Stimulated activated naive CD4-positive, alpha-beta T cell (primary cell): ENCODE data around the gene DCAF8L2.
"Not testable (repeated sequence)": the region's sequence is repeated elsewhere in the genome, so short reads cannot be mapped to it uniquely, and the experiment has no call there.

Experiments
- DNase-seq, 6 experiments: peaks; one replicate each; lab custom pipeline; 2025; lab: John Stamatoyannopoulos, UW

DCAF8L2 gene

GRCh38 chrX:27679281-27679680 lies 89.1 kb downstream of the DCAF8L2 start:
- no peak for DNase-seq

GRCh38 chrX:27680726-27681125 lies 90.6 kb downstream of the DCAF8L2 start:
- no peak for DNase-seq

- DNase-seq = peak in 1 of 6 experiments; percentile 0
These were observed 93.5 kb downstream of the DCAF8L2 start for GRCh38 chrX:27683566-27684208.

- DNase-seq = no peak
These were observed 104.5 kb downstream of the DCAF8L2 start for GRCh38 chrX:27694667-27695066.

- DNase-seq = no peak
These were observed 116.4 kb downstream of the DCAF8L2 start for GRCh38 chrX:27706526-27706925.

- no peak for DNase-seq
These were observed 125.5 kb downstream of the DCAF8L2 start for GRCh38 chrX:27715610-27716009.

- no peak for DNase-seq
These were observed 138.1 kb downstream of the DCAF8L2 start for GRCh38 chrX:27728291-27728690.

GRCh38 chrX:27731962-27732361 lies 141.8 kb downstream of the DCAF8L2 start:
- DNase-seq = no peak

- no peak for DNase-seq
These were observed 145.8 kb downstream of the DCAF8L2 start for GRCh38 chrX:27735914-27736313.

GRCh38 chrX:27740933-27741332 lies 150.8 kb downstream of the DCAF8L2 start:
- DNase-seq = no peak

GRCh38 chrX:27743521-27743920 lies 153.4 kb downstream of the DCAF8L2 start:
- DNase-seq = not testable (repeated sequence)

GRCh38 chrX:27746516-27746915 lies 156.4 kb downstream of the DCAF8L2 start:
- DNase-seq = no peak

GRCh38 chrX:27750298-27750697 lies 160.2 kb downstream of the DCAF8L2 start:
- DNase-seq = not testable (repeated sequence)

GRCh38 chrX:27751976-27752375 lies 161.8 kb downstream of the DCAF8L2 start:
- DNase-seq = no peak

GRCh38 chrX:27765718-27766117 lies 175.6 kb downstream of the DCAF8L2 start:
- no peak for DNase-seq

- no peak for DNase-seq
These were observed 177.2 kb downstream of the DCAF8L2 start for GRCh38 chrX:27767387-27767786.

GRCh38 chrX:27775984-27776383 lies 185.8 kb downstream of the DCAF8L2 start:
- no peak for DNase-seq

GRCh38 chrX:27796640-27797257 lies 206.6 kb downstream of the DCAF8L2 start:
- no peak for DNase-seq

GRCh38 chrX:27797575-27797974 lies 207.4 kb downstream of the DCAF8L2 start:
- DNase-seq = no peak
